SK-N-SH (cell line): ENCODE measurements around the gene ATP8B3.

Experiments used
- CTCF ChIP-seq: fragments of 200-600 bp; sonication (generic); IDR thresholded peaks from 2 replicates; pipeline ENCODE4 v1.6.1; 2017; ENCODE audit warnings: antibody characterized with exemption, mild to moderate bottlenecking, moderate library complexity
- ELF1 ChIP-seq: IDR thresholded peaks from 2 replicates; pipeline ENCODE4 v1.4.0; 2012
- EP300 ChIP-seq, 2 experiments: IDR thresholded peaks; 2 replicates each; pipeline versions ENCODE4 v1.4.0 to v1.6.1; 2012; ENCODE audit warnings: borderline replicate concordance in 1 of 2, low read depth in 1 of 2, low read length in 1 of 2
- EZH2phosphoT487 ChIP-seq: fragments of 200-600 bp; sonication (generic); IDR thresholded peaks from 2 replicates; pipeline ENCODE4 v1.6.1; 2017; ENCODE audit warnings: low read depth, mixed run types, mild to moderate bottlenecking, antibody characterized with exemption, moderate library complexity, borderline replicate concordance
- GABPA ChIP-seq: IDR thresholded peaks from 2 replicates; pipeline ENCODE4 v1.4.0; 2012; ENCODE audit warnings: low read depth, mild to moderate bottlenecking
- MAX ChIP-seq: IDR thresholded peaks from 2 replicates; pipeline ENCODE4 v1.4.0; 2012; ENCODE audit warnings: low read depth
- POLR2AphosphoS5 ChIP-seq: IDR thresholded peaks from 2 replicates; pipeline ENCODE4 v1.6.1; 2012; ENCODE audit warnings: low read depth, low read length
- SIN3A ChIP-seq: IDR thresholded peaks from 2 replicates; pipeline ENCODE4 v1.6.1; 2012; ENCODE audit warnings: low read depth, mild to moderate bottlenecking, low read length, moderate library complexity, borderline replicate concordance
- SMC3 ChIP-seq: IDR thresholded peaks from 2 replicates; pipeline ENCODE4 v1.6.1; 2012; ENCODE audit warnings: low read depth, low read length, improper control_type of control experiment
- TAF1 ChIP-seq: IDR thresholded peaks from 2 replicates; pipeline ENCODE4 v1.6.1; 2012; ENCODE audit warnings: low read depth, mild to moderate bottlenecking, low read length, moderate library complexity, borderline replicate concordance
- TF ChIP-seq, protein P1 (sequence below): fragments of 150-350 bp; IDR thresholded peaks from 2 replicates; pipeline ENCODE4 v1.6.1; 2017; ENCODE audit warnings: antibody characterized with exemption, low read length, low read depth, borderline replicate concordance

DNA sequence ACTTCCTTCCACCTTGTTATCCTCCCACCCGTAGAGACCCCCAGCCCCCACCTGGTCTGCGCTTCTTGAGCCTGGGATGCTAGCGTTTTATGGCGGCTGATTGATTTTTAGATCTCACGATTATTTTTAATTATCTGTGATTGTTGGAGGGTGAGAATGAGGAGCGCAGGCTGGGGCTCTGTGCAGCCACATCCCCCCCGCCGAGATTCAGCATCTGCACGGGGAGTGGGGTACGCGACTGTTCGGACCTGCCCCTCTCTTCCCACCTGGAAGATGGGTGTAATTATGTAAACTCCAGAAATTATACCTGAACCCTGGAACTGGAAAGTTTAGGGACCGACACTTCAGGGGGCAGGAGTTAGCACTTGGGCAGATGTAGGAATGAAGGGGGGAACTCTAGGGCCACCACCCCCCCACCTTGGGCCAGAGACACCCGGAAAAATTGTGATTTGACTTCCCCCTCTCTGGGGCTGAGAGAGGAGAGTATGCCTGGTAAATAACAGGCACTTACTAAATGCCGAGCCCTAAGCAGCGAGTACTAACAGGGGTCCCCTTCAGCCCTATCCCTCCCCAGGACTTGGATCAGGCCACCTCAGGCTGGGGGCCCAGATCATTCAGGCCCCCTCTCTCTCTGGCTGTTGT lies 60.6 kb downstream of the ATP8B3 start:
- TF ChIP-seq CTCF (no peak), GABPA (no peak), SMC3 (no peak), TAF1 (no peak), EZH2phosphoT487 (no peak), EP300 (IDR thresholded peaks at IDR 0.05; ENCODE audit: borderline replicate concordance in 1 of 2, low read depth in 1 of 2, low read length in 1 of 2) (no peak), ELF1 (no peak), MAX (no peak), SIN3A (no peak), POLR2AphosphoS5 (no peak)
- TF ChIP-seq, protein P1, sequence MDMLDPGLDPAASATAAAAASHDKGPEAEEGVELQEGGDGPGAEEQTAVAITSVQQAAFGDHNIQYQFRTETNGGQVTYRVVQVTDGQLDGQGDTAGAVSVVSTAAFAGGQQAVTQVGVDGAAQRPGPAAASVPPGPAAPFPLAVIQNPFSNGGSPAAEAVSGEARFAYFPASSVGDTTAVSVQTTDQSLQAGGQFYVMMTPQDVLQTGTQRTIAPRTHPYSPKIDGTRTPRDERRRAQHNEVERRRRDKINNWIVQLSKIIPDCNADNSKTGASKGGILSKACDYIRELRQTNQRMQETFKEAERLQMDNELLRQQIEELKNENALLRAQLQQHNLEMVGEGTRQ: no peak
